ENCODE data around the gene C2orf81.

Gene C2orf81

DNA sequence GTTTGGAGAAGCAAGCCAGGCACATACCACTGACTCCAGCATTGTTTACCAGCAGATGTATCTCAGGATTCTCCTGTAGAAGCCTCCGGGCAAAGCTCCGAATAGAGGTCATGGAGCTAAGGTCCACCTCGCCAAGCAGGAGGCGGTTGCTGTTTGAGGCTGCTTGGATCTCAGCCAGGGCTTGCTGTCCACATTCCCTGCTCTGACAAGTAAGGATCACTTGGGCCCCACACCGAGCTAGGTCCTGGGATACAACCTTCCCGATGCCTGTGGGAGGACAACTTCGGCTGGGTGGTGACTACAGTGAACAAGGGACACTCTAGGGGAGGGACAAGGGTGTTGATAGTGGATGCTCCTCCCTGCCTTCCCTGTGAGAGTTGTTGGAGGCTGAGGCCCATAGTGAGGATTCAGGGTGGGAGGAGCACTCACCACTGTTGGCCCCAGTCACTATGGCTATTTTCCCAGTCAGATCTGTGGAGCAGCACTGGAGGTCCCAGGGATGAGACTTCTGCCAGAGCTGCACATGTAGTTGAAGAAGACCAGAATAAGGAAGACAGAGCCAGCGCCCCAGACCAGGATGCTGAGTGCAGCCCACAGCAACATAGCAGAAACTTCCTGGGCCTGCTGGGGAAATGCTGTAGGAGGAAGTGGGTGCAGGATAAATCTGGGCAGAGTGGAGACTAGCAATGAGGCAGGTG, 8.3 kb downstream of the C2orf81 start:
- Histone ChIP-seq H3K27me3 (ENCODE audit: insufficient read depth, low read length, poor library complexity) (no peaks in the 10 kb centered on the region), H3K27ac (ENCODE audit: low read length) (no peak overlapping the region), H3K4me1 (ENCODE audit: insufficient read depth, low read length) (no peaks in the 10 kb centered on the region), H3K9ac (ENCODE audit: low read depth, low read length) (no peak overlapping the region), H3K9me3 (ENCODE audit: insufficient read depth, low read length, severe bottlenecking) (no peaks in the 10 kb centered on the region), H3K4me2 (ENCODE audit: insufficient read depth, low read length) (no peak overlapping the region), H3K79me2 (ENCODE audit: insufficient read depth, low read length) (no peaks in the 10 kb centered on the region), H3K36me3 (ENCODE audit: insufficient read depth, low read length) (no peaks in the 10 kb centered on the region), H2AFZ (ENCODE audit: low read depth, low read length) (0 out of 2 replicates have a peak overlapping the region, but pooled peaks have one; percentile 5), H4K20me1 (ENCODE audit: insufficient read depth, low read length) (no peaks in the 10 kb centered on the region), H3K4me3 (ENCODE audit: low read depth in 1 of 2, low read length in 2 of 2) (no peak overlapping the region)
- no peak for TF ChIP-seq EZH2 (IDR thresholded peaks at IDR 0.05; ENCODE audit: borderline replicate concordance, low read depth, low read length, severe bottlenecking)
- TF ChIP-seq, protein P1, sequence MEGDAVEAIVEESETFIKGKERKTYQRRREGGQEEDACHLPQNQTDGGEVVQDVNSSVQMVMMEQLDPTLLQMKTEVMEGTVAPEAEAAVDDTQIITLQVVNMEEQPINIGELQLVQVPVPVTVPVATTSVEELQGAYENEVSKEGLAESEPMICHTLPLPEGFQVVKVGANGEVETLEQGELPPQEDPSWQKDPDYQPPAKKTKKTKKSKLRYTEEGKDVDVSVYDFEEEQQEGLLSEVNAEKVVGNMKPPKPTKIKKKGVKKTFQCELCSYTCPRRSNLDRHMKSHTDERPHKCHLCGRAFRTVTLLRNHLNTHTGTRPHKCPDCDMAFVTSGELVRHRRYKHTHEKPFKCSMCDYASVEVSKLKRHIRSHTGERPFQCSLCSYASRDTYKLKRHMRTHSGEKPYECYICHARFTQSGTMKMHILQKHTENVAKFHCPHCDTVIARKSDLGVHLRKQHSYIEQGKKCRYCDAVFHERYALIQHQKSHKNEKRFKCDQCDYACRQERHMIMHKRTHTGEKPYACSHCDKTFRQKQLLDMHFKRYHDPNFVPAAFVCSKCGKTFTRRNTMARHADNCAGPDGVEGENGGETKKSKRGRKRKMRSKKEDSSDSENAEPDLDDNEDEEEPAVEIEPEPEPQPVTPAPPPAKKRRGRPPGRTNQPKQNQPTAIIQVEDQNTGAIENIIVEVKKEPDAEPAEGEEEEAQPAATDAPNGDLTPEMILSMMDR (IDR thresholded peaks at IDR 0.05; ENCODE audit: borderline replicate concordance, extremely low read depth, low read length, poor library complexity, severe bottlenecking) = no peak
- no peak for ATAC-seq (ENCODE audit: insufficient read depth, low read depth)
- no peak for DNase-seq

DNA sequence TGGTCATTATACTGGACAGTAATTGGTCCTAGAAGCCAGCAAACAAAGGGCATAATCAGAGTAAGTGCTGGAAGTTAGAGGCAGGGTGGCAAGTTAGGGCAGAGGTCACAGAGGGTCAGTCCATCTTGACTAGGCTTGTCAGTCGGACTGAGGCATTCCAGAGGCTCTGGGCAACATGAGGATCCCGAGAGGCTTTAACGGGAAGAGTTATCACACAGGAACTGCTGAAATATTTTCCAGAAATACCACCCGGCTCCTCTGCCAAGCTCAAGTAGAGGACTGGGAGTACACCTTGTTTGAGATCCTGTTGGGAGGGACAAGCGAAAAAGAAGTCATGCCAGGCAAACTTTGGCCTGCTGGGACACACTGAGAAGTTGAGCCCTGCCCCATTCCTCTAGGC, 13.7 kb downstream of the C2orf81 start:
- no peak overlapping the region for H3K27ac ChIP-seq (ENCODE audit: low read length)
- no peaks in the 10 kb centered on the region for H3K79me2 ChIP-seq (ENCODE audit: insufficient read depth, low read length)
- no peaks in the 10 kb centered on the region for H3K9me3 ChIP-seq (ENCODE audit: insufficient read depth, low read length, severe bottlenecking)
- no peak overlapping the region for H2AFZ ChIP-seq (ENCODE audit: low read depth, low read length)
- no peak overlapping the region for H3K4me3 ChIP-seq (ENCODE audit: low read depth in 1 of 2, low read length in 2 of 2)
- H3K36me3 ChIP-seq (ENCODE audit: insufficient read depth, low read length) = no peaks in the 10 kb centered on the region
- H4K20me1 ChIP-seq (ENCODE audit: insufficient read depth, low read length) = no peaks in the 10 kb centered on the region
- ATAC-seq (ENCODE audit: insufficient read depth, low read depth) (no peak), DNase-seq (no peak)
- H3K4me2 ChIP-seq (ENCODE audit: insufficient read depth, low read length) = no peak overlapping the region
- TF ChIP-seq EZH2 (IDR thresholded peaks at IDR 0.05; ENCODE audit: borderline replicate concordance, low read depth, low read length, severe bottlenecking) = no peak
- TF ChIP-seq, protein P1 (IDR thresholded peaks at IDR 0.05; ENCODE audit: borderline replicate concordance, extremely low read depth, low read length, poor library complexity, severe bottlenecking) = no peak
- H3K4me1 ChIP-seq (ENCODE audit: insufficient read depth, low read length) = no peaks in the 10 kb centered on the region
- H3K27me3 ChIP-seq (ENCODE audit: insufficient read depth, low read length, poor library complexity) = no peaks in the 10 kb centered on the region
- H3K9ac ChIP-seq (ENCODE audit: low read depth, low read length) = no peak overlapping the region

DNA sequence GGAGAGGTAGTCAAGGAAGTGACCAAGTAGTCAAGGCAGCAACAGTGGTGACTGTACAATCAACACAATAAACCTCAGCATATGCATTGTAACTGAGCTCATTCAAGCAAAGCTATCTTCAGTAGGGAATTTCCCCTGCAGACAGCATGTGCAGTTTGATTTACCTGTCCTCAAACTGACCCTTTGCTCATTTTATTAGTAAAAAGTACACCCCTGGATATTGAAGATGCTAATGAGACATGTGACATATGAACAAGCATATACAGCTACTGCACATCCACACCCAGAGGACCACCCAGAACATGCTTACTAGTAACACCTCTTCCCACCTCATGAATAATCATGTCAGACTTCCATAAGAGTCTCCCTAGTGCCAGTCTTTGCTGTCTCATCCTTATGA, 15.4 kb downstream of the C2orf81 start:
- H3K9ac ChIP-seq (ENCODE audit: low read depth, low read length) = no peak overlapping the region
- no peak for TF ChIP-seq EZH2 (IDR thresholded peaks at IDR 0.05; ENCODE audit: borderline replicate concordance, low read depth, low read length, severe bottlenecking)
- TF ChIP-seq, protein P1 (IDR thresholded peaks at IDR 0.05; ENCODE audit: borderline replicate concordance, extremely low read depth, low read length, poor library complexity, severe bottlenecking) = no peak
- H3K27me3 ChIP-seq (ENCODE audit: insufficient read depth, low read length, poor library complexity) = no peaks in the 10 kb centered on the region
- H2AFZ ChIP-seq (ENCODE audit: low read depth, low read length) = no peak overlapping the region
- no peaks in the 10 kb centered on the region for H4K20me1 ChIP-seq (ENCODE audit: insufficient read depth, low read length)
- no peaks in the 10 kb centered on the region for H3K36me3 ChIP-seq (ENCODE audit: insufficient read depth, low read length)
- DNase-seq = no peak
- H3K79me2 ChIP-seq (ENCODE audit: insufficient read depth, low read length) = no peaks in the 10 kb centered on the region
- no peak for ATAC-seq (ENCODE audit: insufficient read depth, low read depth)
- H3K27ac ChIP-seq (ENCODE audit: low read length) = no peak overlapping the region
- no peak overlapping the region for H3K4me2 ChIP-seq (ENCODE audit: insufficient read depth, low read length)
- H3K4me3 ChIP-seq (ENCODE audit: low read depth in 1 of 2, low read length in 2 of 2) = no peak overlapping the region
- no peaks in the 10 kb centered on the region for H3K9me3 ChIP-seq (ENCODE audit: insufficient read depth, low read length, severe bottlenecking)
- H3K4me1 ChIP-seq (ENCODE audit: insufficient read depth, low read length) = no peaks in the 10 kb centered on the region
